SK-N-MC (cell line): ENCODE results near the gene CTAGE1.

Source experiments
- EZH2 ChIP-seq: fragments of 200-600 bp; sonication (generic); IDR thresholded peaks from one replicate; pipeline ENCODE4 v1.6.1; 2017; ENCODE audit warnings: antibody characterized with exemption
- POLR2AphosphoS5 ChIP-seq: IDR thresholded peaks from 2 replicates; pipeline ENCODE4 v1.6.1; 2012; ENCODE audit warnings: mild to moderate bottlenecking, low read depth, low read length, borderline replicate concordance

- TF ChIP-seq POLR2AphosphoS5 (no peak), EZH2 (no peak)
Observed at GRCh38 chr18:22436136-22436535, 18.4 kb upstream of the CTAGE1 start.
